Fibroblast of peridontal ligament (primary cell): ENCODE results near the gene PFKFB2.
A peak's percentile ranks its signal among the peaks of the same experiment; 100 is the strongest.

Experiments
- DNase-seq: peaks from one replicate; pipeline ENCODE4 v3.0.0-alpha.2; 2010; ENCODE audit errors: extremely low read depth

Gene PFKFB2

GRCh38 chr1:207067185-207067584 lies 14.1 kb downstream of the PFKFB2 start:
- no peak for DNase-seq

GRCh38 chr1:207067665-207068064 lies 14.6 kb downstream of the PFKFB2 start:
- no peak for DNase-seq

DNA sequence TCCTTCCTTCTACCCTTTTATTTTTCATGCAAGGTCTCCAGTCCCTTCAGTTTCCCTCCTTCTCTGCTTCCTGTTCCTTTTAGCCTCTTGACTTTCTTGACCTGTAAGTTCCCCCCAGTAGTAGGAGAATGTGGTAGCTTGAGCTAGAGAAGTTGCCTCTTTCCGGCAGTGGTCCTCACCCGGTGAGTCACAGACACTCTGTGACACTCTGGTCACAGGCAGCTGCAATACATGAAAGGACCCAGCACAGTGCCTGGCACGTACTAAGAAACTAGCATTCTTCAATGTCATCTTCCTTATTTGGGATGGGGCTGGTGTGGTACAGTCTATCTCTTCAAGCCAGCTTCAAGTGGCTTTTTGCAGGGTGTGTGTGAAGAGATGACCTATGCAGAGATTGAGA lies 16.0 kb downstream of the PFKFB2 start:
- DNase-seq: no peak

DNA sequence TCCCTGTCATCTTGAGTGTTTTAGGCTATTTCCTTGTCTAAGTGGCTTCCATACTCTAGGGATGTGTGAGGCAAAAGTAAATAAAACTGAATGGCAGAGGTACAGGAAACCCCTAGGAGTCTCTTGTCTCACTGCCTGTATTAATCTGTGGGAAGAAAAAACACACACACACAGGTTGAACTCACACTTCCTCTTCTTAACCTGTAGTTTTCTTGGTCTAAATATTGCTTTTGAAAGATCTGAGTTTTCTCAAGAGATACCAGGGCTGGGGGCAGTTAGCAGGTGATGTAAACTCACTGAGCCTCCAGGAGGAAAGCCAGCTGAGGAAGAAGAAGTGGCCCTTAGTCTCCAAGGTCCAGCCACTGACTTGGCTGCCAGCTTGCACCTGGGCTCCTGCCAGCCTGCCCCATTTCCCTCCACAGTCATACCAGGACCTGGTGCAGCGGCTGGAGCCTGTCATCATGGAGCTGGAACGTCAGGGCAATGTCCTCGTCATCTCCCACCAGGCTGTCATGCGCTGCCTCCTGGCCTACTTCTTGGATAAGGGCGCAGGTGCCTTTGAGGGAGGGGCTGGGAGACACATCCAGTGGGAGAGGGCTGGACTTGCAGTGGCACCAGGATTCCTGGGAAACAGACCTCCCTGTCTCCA lies 16.9 kb downstream of the PFKFB2 start:
- DNase-seq: no peak

DNA sequence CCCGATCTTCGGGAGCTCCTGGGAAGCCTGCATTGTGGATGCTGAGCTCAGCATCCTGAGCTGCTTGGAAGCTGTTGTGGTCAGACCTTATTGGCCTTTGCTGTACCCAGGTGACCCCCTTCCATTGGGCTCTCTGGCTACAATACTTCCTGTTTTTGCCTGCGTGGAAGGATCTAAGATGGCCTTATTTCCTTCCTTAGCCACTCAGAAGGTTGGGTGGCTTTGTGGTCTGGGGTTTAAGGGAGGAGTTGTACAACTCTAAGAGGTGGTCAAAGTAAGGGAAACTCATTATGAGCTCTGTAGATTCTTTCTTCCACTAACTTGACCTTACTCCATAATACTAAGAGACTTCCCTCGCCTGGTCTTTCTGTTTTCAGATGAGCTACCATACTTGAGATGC lies 17.7 kb downstream of the PFKFB2 start:
- no peak for DNase-seq

GRCh38 chr1:207071426-207071825 lies 18.4 kb downstream of the PFKFB2 start:
- DNase-seq: no peak

- no peak for DNase-seq
Observed at GRCh38 chr1:207072233-207072632, 19.2 kb downstream of the PFKFB2 start.

DNA sequence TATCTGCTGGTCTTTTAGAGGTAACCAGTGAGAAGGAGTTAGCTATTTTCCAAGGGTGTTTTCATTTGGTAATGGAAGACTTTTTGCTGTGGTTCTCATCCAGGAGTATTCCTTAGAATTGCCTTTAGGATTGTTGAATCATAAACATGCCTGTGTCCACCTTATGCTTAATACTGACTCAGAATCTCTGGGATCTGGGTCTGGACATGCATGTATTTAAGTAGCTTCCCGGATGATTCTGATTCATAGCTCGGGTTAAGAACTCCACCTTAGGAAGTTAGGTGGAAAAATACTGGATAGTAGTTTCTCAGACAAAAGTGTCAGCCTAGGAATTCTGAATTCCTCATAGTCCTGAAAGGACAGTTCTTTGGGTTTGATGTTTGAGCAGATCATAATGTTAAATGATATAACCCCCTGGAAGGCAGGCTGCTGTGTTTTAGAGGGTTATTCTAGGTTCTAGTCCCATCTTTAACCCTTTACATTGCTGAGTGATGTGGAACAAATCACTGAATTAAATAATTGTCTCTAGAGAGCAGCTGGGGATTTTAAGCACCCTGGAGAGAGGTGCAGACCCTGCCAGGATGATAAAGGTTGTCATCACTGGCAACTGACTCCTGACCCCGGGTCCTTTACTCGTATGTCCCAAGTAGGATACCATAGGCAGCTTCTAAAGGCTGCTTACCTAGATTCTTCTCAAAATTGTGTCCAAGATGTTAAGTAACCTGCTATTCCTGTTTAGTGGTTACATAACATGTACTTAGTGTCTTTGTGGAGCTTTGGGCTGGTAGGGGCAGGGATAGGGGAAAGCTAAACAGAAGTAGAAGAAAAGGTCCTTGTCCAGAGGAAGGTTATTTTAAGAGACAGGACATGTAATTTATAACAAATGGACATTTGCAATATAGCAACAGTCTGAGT lies 21.1 kb downstream of the PFKFB2 start:
- no peak for DNase-seq

- DNase-seq: peak; percentile 65
Observed at GRCh38 chr1:207076181-207076955, 23.3 kb downstream of the PFKFB2 start.

GRCh38 chr1:207077012-207077411 lies 23.9 kb downstream of the PFKFB2 start:
- no peak for DNase-seq

GRCh38 chr1:207077470-207078377 lies 24.6 kb downstream of the PFKFB2 start:
- peak; percentile 88 for DNase-seq

DNA sequence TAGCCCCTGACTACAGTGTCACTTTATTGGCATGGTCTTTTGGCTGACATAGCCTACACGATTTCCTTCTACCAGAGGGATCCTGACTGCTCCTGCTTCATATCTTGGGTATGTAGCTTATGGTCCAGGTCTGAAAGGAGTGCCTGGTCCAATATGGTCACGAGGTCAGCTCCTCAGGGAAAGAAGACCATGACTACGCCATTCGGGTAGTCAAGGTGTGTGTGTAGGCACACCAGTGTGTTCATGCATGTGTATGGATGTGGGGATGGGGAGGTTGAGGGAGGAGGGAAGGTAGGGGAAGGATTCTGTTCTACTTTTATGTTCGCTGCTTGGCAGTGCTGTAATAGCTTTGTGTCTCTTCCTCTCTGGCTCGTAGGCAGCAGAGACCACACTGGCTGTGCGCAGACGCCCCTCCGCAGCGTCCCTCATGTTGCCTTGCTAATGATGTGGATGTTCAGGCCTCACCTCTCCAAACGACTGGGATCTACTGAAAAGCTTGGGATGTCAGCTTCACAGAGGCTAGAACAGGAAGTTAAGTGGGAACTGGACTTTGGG lies 25.6 kb downstream of the PFKFB2 start:
- DNase-seq: no peak

- no peak for DNase-seq
Observed at GRCh38 chr1:207079706-207080241, 26.7 kb downstream of the PFKFB2 start.

- no peak for DNase-seq
Observed at GRCh38 chr1:207081088-207081487, 28.0 kb downstream of the PFKFB2 start.

GRCh38 chr1:207081806-207082205 lies 28.7 kb downstream of the PFKFB2 start:
- no peak for DNase-seq

DNA sequence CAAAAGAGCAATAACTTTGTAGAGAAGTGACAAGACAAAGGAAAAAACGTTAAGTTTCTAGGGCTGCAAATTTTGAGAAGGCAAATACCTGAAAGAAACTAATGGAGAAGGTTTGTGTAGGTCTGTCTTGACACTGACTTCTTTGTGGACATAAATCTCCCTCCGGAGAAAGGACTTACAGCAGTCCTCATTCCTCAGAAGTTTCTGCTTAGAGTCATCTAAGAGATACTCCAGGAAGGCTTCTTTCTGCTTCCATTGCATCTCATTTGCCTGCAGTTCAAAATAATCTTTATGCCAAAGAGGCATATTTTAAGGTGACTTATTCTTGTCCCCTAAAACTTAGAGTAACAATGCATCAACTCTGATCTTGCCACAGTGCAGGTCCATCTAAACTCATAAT lies 31.2 kb downstream of the PFKFB2 start:
- no peak for DNase-seq

DNA sequence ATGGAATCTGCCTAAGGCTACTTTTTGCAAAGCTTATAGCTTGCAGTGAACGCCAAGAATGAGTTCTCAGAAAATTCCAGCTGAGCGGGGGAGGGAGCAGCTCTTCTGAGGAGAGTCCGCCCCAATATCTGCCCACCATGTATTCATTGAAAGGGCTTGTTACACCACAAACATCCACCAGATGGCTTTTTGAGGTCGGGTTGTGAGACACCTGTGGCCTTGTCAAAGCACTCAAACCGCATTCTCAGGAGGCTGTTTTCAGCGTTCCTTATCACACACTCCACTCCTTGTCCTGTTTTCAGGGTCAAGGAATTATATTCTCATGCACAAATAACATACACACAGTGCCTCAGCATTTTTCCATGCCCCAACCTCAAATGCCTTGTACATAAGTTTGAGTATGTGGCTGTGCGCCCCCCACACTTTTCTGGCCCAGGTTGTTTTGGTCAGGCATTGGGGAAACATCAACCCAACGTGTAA lies 31.7 kb downstream of the PFKFB2 start:
- DNase-seq: peak; percentile 50

DNA sequence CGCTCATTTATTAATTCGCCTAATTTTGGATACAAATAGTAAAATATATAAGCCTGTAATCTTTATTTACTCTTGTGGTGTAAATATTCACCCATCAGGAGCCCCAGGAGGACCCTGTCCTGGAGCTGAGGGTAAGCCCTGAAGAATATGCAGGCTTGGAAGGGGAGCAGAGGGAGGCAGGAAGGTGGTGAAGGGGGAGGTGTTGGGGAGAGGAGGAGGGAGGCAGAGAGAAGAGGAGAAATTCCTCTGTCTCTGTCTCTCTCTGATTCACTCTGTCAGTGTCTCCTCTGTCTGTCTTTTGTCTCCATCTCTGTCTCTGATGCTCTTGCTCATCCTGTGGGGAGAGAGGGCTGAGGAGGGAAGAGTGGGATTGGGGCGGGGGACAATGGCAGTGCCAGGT lies 32.8 kb downstream of the PFKFB2 start:
- no peak for DNase-seq

DNA sequence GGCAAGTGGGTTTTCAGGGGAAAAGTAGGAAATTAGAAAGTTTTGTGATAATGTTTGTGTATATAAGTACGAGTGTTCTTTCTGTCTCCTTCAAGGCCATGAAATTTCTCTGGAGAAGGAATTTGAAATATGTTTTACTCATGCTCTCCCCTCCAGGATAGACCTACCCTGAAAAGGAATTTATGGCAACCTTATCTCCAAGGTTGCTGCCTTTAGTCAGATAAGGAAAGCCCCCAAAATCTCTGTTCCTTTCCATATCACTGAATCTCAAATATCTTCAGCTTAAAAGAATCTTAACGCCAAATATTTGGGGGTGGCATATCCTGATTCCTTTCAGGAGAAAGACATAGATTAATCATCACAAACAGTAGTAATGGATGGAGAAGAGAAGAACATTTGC lies 35.1 kb downstream of the PFKFB2 start:
- no peak for DNase-seq
